ENCODE data around the gene RAD51B.

DNA sequence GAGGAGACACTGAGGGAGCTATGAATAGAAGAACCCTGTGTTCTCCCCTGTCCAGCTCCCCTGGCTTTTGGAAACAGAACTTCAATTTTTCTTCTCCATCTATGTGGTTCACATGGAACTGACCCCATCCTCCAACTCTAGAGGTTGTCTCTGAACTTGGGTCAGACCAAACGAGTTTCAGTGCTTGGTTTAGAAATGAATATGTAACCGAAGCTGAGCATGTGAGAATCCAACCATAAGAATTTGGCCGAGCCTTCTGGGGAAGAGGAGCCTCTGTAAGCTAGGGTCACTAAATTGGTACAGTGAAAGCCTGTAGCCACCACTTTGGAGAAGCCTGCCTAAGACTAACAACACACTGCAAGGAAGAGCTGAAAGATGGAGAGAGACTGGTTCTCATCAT lies 508.9 kb downstream of the RAD51B start:
- TF ChIP-seq MAX (CRISPR knock-in tag; IDR thresholded peaks at IDR 0.05) (no peak), FOXK1 (CRISPR knock-in tag; IDR thresholded peaks at IDR 0.05) (no peak), KAT7 (CRISPR knock-in tag; IDR thresholded peaks at IDR 0.05; ENCODE audit: borderline replicate concordance) (no peak), ELF4 (CRISPR knock-in tag; IDR thresholded peaks at IDR 0.05; ENCODE audit: low read depth) (no peak), JUN (CRISPR knock-in tag; IDR thresholded peaks at IDR 0.05) (no peak), ZNF121 (CRISPR knock-in tag; IDR thresholded peaks at IDR 0.05) (no peak), E2F1 (CRISPR knock-in tag; IDR thresholded peaks at IDR 0.05) (no peak), MYBL2 (CRISPR knock-in tag; IDR thresholded peaks at IDR 0.05) (no peak), FOXJ3 (CRISPR knock-in tag; IDR thresholded peaks at IDR 0.05; ENCODE audit: borderline replicate concordance) (no peak), ZNF138 (CRISPR knock-in tag; conservative IDR thresholded peaks at IDR 0.05) (no peak), CREM (CRISPR knock-in tag; IDR thresholded peaks at IDR 0.05) (no peak), NR1H2 (CRISPR knock-in tag; IDR thresholded peaks at IDR 0.05) (no peak)
- TF ChIP-seq, protein P1, sequence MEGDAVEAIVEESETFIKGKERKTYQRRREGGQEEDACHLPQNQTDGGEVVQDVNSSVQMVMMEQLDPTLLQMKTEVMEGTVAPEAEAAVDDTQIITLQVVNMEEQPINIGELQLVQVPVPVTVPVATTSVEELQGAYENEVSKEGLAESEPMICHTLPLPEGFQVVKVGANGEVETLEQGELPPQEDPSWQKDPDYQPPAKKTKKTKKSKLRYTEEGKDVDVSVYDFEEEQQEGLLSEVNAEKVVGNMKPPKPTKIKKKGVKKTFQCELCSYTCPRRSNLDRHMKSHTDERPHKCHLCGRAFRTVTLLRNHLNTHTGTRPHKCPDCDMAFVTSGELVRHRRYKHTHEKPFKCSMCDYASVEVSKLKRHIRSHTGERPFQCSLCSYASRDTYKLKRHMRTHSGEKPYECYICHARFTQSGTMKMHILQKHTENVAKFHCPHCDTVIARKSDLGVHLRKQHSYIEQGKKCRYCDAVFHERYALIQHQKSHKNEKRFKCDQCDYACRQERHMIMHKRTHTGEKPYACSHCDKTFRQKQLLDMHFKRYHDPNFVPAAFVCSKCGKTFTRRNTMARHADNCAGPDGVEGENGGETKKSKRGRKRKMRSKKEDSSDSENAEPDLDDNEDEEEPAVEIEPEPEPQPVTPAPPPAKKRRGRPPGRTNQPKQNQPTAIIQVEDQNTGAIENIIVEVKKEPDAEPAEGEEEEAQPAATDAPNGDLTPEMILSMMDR (IDR thresholded peaks at IDR 0.05), result no peak
- TF ChIP-seq, protein P2, sequence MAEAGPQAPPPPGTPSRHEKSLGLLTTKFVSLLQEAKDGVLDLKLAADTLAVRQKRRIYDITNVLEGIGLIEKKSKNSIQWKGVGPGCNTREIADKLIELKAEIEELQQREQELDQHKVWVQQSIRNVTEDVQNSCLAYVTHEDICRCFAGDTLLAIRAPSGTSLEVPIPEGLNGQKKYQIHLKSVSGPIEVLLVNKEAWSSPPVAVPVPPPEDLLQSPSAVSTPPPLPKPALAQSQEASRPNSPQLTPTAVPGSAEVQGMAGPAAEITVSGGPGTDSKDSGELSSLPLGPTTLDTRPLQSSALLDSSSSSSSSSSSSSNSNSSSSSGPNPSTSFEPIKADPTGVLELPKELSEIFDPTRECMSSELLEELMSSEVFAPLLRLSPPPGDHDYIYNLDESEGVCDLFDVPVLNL (CRISPR knock-in tag; IDR thresholded peaks at IDR 0.05; ENCODE audit: borderline replicate concordance, low read depth), result no peak
